Activated T-cell treated with anti-CD3 and anti-CD28 coated beads, Interleukin-2, amount 50 U/mL, for 1 hour (primary cell): ENCODE results near the gene MYBPC1.
A peak's percentile ranks its signal among the peaks of the same experiment; 100 is the strongest.
"Not testable (repeated sequence)": the region's sequence is repeated elsewhere in the genome, so short reads cannot be mapped to it uniquely, and the experiment has no call there.

Experiments used
- DNase-seq: peaks from one replicate; pipeline ENCODE4 v3.0.0-alpha.2; 2020

The MYBPC1 gene

DNA sequence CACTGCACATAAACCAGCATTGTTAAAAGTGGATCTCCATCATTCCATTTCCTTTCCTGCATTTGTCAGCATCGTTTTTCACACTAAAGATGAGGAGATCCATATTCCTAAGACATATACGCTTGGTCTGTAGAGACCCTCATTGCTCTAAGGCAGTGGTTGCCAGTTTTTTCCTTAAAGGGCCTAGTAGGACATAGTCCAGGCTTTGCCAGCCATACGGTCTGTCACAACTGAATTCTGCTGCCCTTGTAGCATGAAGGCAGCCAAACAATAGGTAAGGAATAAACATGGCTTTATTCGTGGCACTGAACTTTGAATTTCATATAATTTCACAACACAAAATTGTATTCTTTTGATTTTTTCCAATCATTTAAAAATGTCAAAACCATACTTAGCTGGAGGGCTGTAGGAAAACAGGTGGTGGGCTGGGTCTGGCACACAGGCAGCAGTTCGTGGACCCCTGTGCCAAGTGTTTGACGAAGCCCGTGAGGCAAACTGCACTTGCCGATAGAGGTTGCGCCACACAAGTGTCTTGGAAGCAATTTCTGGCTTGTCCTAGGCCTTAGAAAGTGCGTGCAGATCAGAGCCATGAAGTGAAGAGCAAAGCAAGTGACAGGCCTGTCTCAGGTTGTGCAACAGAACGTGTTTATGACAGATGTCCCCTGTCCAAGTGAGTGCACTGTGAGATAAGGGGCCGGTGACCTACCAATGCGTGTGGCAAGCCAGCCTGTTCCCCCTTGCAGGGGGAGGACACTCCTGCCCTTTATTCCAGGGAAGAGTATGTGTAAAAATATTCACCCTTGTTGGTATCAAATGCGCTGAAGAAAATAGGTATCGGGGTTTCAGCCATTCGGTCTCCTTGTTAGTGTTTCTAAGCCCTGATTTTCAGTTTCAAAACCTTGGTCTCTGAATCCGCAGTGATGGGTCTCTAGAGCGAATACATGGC lies 101.8 kb downstream of the MYBPC1 start:
- DNase-seq: peak; percentile 26

DNA sequence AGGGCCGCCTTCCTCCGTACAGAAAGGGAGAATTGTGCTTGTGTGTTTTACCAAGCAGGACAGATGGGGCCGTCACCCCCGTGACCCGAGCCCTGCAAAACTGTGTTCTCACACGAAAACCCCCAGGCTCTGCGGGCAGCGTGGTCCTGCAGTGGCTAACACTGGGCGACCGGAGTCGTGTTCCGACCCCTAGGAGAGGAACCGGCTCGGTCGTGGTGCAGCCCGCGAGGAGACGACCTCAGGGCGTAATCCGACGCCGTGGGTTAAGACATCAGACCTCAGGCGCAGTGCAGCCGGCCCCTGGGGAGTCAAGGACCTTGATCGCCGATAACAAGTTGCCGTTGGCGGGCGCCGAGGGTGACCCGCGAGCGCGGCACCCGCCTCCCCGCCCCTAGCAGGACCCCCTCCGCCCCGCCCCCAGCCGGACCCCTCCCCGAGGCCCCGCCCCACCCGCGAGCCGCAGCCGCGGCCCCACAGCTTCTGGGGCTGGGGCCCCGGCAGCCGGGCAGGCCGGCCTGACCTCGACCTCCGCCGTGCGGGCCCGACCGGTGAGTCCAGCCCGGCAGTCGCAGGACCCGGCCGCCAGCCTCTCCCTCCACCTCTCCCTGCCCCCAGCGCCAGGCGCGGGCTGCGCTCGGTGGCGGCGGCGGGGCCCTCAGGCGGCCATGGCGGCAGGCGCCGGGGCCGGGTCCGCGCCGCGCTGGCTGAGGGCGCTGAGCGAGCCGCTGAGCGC lies 102.6 kb downstream of the MYBPC1 start, which contains the start of gene CHPT1:
Gene CHPT1, plus strand, starts transcription at position 444 of the 733 bp plus-strand sequence. Its CDS starts 222 bp downstream, at position 666.
- peak; percentile 72 for DNase-seq

GRCh38 chr12:101697930-101698799 lies 103.4 kb downstream of the MYBPC1 start:
- DNase-seq: no peak

DNA sequence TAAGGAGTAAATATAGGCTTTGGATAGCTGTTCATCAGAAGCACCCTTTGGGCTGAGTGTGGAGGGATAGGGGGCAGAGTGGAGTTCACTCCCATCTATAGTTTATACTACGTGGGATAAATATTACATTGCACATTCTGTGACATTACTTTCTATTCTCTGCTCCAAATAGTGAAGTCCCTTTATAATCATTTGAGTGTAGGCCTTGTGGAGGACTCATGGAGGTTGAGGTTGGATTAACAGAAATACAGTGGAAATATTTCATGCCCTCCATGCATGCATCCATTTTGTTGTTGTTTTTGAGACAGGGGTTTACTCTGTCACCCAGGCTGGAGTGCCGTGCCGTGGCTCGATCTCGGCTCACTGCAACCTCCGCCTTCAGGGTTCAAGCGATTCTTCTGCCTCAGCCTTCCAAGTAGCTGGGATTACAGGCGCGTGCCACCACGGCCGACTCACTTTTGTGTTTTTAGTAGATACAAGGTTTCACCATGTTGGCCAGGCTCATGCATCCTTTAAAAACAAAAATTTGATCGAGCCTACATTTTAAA lies 104.1 kb downstream of the MYBPC1 start:
- DNase-seq: no peak

DNA sequence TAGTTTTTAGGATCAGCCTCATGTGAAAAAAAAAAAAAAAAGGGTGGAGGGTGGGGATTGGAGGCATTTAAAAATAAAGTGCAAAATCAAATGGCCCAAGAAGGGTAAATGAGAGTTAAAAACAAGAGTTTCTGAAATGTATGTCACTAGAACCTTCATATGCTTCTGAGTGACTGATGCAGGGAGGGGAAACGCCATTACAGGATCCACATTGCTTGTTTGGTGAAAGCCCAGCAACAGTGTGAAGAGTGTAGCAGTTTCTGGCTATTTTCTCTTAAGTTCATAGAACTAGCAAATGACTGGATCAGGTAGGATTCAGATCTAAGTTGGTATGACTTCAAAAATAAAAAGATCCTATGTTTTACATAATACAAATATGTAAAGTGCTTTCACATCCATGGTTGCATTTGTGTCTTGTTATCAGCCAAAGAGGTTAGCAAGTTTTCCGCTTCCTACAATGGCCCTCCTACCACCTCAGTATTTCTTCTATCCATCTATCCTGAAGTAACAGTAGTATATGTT lies 105.6 kb downstream of the MYBPC1 start:
- no peak for DNase-seq

GRCh38 chr12:101703487-101703886 lies 108.7 kb downstream of the MYBPC1 start:
- no peak for DNase-seq

DNA sequence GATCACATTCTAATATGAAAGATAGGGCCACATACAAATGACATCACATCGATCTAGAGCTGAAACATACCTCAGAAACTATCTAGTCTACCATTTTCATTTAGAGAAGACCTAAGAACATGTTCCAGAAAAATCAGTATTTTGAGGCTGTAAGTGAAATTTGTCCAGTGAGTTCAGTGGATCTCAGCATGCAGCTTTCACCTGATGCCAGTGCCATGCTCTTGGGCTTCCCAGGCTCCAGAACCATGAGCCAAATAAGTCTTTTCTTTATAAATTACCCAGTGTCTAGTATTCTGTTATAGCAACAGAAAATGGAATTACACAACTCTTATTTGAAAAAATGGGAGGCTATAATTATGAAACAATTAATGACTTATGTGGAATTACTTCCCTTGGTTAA lies 111.6 kb downstream of the MYBPC1 start:
- no peak for DNase-seq

GRCh38 chr12:101707131-101707782 lies 112.5 kb downstream of the MYBPC1 start:
- no peak for DNase-seq

GRCh38 chr12:101710288-101710687 lies 115.5 kb downstream of the MYBPC1 start:
- DNase-seq: no peak

GRCh38 chr12:101713059-101713682 lies 118.4 kb downstream of the MYBPC1 start:
- no peak for DNase-seq

DNA sequence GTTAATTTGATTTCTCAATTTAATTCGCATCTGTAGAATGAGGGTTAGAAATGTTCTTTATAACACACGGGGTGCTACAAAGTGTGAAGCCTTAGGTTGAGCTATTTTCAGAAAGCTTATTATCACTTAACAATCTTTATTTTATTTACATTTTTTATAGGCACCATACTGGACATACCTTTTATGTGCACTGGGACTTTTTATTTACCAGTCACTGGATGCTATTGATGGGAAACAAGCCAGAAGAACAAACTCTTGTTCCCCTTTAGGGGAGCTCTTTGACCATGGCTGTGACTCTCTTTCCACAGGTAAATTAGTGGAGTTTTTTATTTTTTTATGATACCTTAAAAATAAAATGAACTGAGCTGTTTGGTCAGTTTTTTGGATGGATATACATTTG lies 119.2 kb downstream of the MYBPC1 start:
- DNase-seq: no peak

GRCh38 chr12:101714877-101715444 lies 120.2 kb downstream of the MYBPC1 start:
- no peak for DNase-seq

DNA sequence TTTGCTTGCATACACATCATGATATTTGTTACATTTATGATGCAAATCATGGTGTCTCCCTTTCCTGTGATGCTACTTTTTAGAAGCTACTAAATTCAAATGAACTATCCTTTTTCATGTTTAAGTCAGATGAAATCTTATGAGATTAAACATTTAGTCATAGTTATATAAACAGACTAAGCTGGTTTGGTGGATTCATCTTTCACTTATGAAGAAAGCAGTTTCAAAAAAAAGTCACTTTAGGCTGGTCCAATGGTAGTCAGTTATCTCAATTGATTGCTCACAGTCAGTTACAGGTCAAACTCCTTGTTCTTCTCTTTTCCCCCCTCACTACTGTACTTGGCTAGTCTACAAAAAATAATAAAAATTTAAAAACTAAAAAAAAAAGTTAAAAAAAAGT lies 124.8 kb downstream of the MYBPC1 start:
- no peak for DNase-seq

GRCh38 chr12:101720118-101720517 lies 125.3 kb downstream of the MYBPC1 start:
- DNase-seq: no peak

- DNase-seq: no peak
Measured at GRCh38 chr12:101722392-101722791, 127.6 kb downstream of the MYBPC1 start.

GRCh38 chr12:101727098-101727497 lies 132.3 kb downstream of the MYBPC1 start:
- DNase-seq: no peak

- no peak for DNase-seq
Measured at GRCh38 chr12:101729842-101730241, 135.1 kb downstream of the MYBPC1 start.

GRCh38 chr12:101732318-101732717 lies 137.5 kb downstream of the MYBPC1 start:
- no peak for DNase-seq

DNA sequence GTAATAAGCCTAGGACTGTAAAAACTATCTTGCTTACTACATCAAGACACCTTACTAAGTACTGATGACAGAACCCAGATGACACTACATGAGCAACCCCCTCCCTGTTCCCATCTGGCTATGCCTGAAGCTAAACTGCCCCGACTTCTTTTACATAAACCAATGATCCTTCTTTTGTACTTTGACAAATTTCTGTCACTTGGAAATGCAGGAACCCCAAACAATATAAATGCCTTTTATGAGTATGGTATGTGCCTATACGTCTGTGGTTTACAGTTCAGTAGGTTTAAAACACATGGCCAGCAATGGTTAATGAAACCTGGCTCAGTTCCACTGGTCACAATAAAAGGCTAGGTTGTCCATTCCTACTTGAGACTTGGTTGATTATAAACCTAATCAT lies 138.4 kb downstream of the MYBPC1 start:
- no peak for DNase-seq

DNA sequence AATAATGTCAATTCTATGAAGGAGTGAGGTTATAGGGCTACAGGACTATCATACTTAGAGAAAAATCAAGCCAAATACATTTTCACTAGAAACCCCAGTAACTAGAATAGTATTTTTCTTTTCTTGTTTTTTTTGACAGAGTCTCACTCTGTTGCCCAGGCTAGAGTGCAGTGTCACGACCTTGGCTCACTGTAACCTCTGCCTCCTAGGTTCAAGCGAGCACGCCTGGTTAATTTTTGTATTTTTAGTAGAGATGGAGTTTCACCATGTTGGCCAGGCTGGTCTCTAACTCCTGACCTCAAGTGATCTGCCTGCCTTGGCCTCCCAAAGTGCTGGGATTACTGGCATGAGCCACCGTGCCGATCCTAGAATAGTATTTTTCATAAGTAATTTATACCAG lies 139.7 kb downstream of the MYBPC1 start:
- DNase-seq: not testable (repeated sequence)
